Ishikawa (cell line): ENCODE measurements around the gene HOXD12.

Source experiments
- CEBPB ChIP-seq: IDR thresholded peaks from 2 replicates; pipeline ENCODE4 v1.6.1; 2012
- CREB1 ChIP-seq: IDR thresholded peaks from 2 replicates; pipeline ENCODE4 v1.6.1; 2012; ENCODE audit warnings: low read depth
- EGR1 ChIP-seq: IDR thresholded peaks from 2 replicates; pipeline ENCODE4 v1.6.1; 2012
- EP300 ChIP-seq: IDR thresholded peaks from 2 replicates; pipeline ENCODE4 v1.6.1; 2012; ENCODE audit warnings: borderline replicate concordance
- FOXM1 ChIP-seq: IDR thresholded peaks from 2 replicates; pipeline ENCODE4 v1.6.1; 2012; ENCODE audit warnings: low read depth, borderline replicate concordance
- MAX ChIP-seq: IDR thresholded peaks from 2 replicates; pipeline ENCODE4 v1.6.1; 2012
- NFIC ChIP-seq: IDR thresholded peaks from 2 replicates; pipeline ENCODE4 v1.6.1; 2012
- RAD21 ChIP-seq: IDR thresholded peaks from 2 replicates; pipeline ENCODE4 v1.6.1; 2012; ENCODE audit warnings: low read depth
- REST ChIP-seq: IDR thresholded peaks from 2 replicates; pipeline ENCODE4 v1.6.1; 2012; ENCODE audit warnings: low read depth, mild to moderate bottlenecking
- TAF1 ChIP-seq: IDR thresholded peaks from 2 replicates; pipeline ENCODE4 v1.6.1; 2012; ENCODE audit warnings: low read depth, mild to moderate bottlenecking
- TCF12 ChIP-seq: IDR thresholded peaks from 2 replicates; pipeline ENCODE4 v1.6.1; 2012; ENCODE audit warnings: low read depth
- TEAD4 ChIP-seq: IDR thresholded peaks from 2 replicates; pipeline ENCODE4 v1.6.1; 2012
- USF1 ChIP-seq: IDR thresholded peaks from 2 replicates; pipeline ENCODE4 v1.6.1; 2012
- YY1 ChIP-seq: IDR thresholded peaks from 2 replicates; pipeline ENCODE4 v1.6.1; 2012; ENCODE audit warnings: low read depth
- ZBTB7A ChIP-seq: IDR thresholded peaks from 2 replicates; pipeline ENCODE4 v1.6.1; 2012; ENCODE audit warnings: low read depth

The HOXD12 gene

GRCh38 chr2:176147800-176148496 lies 48.4 kb downstream of the HOXD12 start:
- TF ChIP-seq TAF1 (no peak), EP300 (no peak), CEBPB (no peak), USF1 (no peak), ZBTB7A (no peak), CREB1 (no peak), FOXM1 (no peak), YY1 (no peak), RAD21 (no peak), EGR1 (no peak)

- no peak for TF ChIP-seq EP300
Observed at GRCh38 chr2:176148751-176149421, 49.3 kb downstream of the HOXD12 start.

GRCh38 chr2:176149481-176149938 lies 49.9 kb downstream of the HOXD12 start:
- TF ChIP-seq NFIC (no peak), CEBPB (no peak), TEAD4 (no peak), TCF12 (no peak), ZBTB7A (no peak), YY1 (no peak), CREB1 (no peak), FOXM1 (no peak), TAF1 (no peak)

GRCh38 chr2:176149939-176150583 lies 50.5 kb downstream of the HOXD12 start:
- TF ChIP-seq USF1 (no peak), YY1 (no peak), REST (no peak), EGR1 (no peak), TAF1 (no peak), CEBPB (no peak), TEAD4 (no peak), MAX (no peak), TCF12 (no peak)

- TF ChIP-seq FOXM1 (no peak), NFIC (no peak), EP300 (no peak), EGR1 (no peak), RAD21 (no peak), REST (no peak), MAX (no peak), TCF12 (no peak), ZBTB7A (no peak), TEAD4 (no peak), TAF1 (no peak), CEBPB (no peak), USF1 (no peak), YY1 (no peak)
Observed at GRCh38 chr2:176150584-176151441, 51.2 kb downstream of the HOXD12 start.
